Common myeloid progenitor, CD34-positive (primary cell): ENCODE data around the gene RNGTT.
"Not testable (repeated sequence)": the region's sequence is repeated elsewhere in the genome, so short reads cannot be mapped to it uniquely, and the experiment has no call there.

Source experiments
- CTCF ChIA-PET: fragments of 350-600 bp; sonication (Branson Sonifier 250); formaldehyde crosslinking; loops from one replicate; lab custom pipeline; 2021; ENCODE audit warnings: antibody characterized with exemption; lab: Charles Lee
- POLR2A ChIA-PET: fragments of 350-600 bp; sonication (Branson Sonifier 250); formaldehyde crosslinking; loops from one replicate; lab custom pipeline; 2021; ENCODE audit warnings: antibody characterized with exemption; lab: Charles Lee
- DNase-seq, 3 donors: peaks; one replicate each; pipeline versions ENCODE4 v3.0.0 to v3.0.0-alpha.2; 2013
- H3K27ac ChIP-seq, 2 experiments: 1 replicate in 1 of 2; 2 replicates in 1 of 2; pipeline ENCODE4 v1.7.0; 2013; ENCODE audit warnings: inconsistent platforms in 2 of 2, low read length in 2 of 2, mild to moderate bottlenecking in 2 of 2, low read depth in 1 of 2, moderate library complexity in 1 of 2; ENCODE audit not compliant: severe bottlenecking in 2 of 2, insufficient read depth in 1 of 2, poor library complexity in 1 of 2
- H3K27me3 ChIP-seq, 5 experiments: replicated peaks in 2 of 5; 1 replicate in 3 of 5; 2 replicates in 2 of 5; pipeline versions ENCODE4 v1.6.1 to v1.7.0; 2013; ENCODE audit warnings: low read length in 4 of 5, mild to moderate bottlenecking in 2 of 5, moderate library complexity in 2 of 5, inconsistent platforms in 1 of 5; ENCODE audit not compliant: insufficient read depth in 5 of 5, control insufficient read depth in 4 of 5
- H3K36me3 ChIP-seq, 4 experiments: 1 replicate in 2 of 4; 2 replicates in 2 of 4; pipeline versions ENCODE4 v1.6.1 to v1.7.0; 2013; ENCODE audit warnings: low read length in 3 of 4, control low read depth in 1 of 4, mild to moderate bottlenecking in 1 of 4; ENCODE audit not compliant: control insufficient read depth in 4 of 4, insufficient read depth in 4 of 4
- H3K4me1 ChIP-seq, 4 experiments: 1 replicate in 3 of 4; 2 replicates in 1 of 4; pipeline versions ENCODE4 v1.6.1 to v1.7.1; 2013; ENCODE audit warnings: low read length in 3 of 4, mild to moderate bottlenecking in 3 of 4, control low read depth in 1 of 4, inconsistent platforms in 1 of 4, moderate library complexity in 1 of 4; ENCODE audit not compliant: control insufficient read depth in 4 of 4, insufficient read depth in 4 of 4; ENCODE audit errors: control extremely low read depth in 1 of 4
- H3K4me3 ChIP-seq, 7 experiments: 1 replicate in 4 of 7; 2 replicates in 3 of 7; pipeline versions ENCODE4 v1.5.1 to v1.7.0; 2013; ENCODE audit warnings: mild to moderate bottlenecking in 7 of 7, low read length in 6 of 7, moderate library complexity in 6 of 7, inconsistent platforms in 2 of 7, low read depth in 2 of 7, control low read depth in 1 of 7; ENCODE audit not compliant: insufficient read depth in 4 of 7, control insufficient read depth in 1 of 7; ENCODE audit errors: extremely low read depth in 1 of 7
- H3K9me3 ChIP-seq, 5 experiments: 1 replicate in 4 of 5; 2 replicates in 1 of 5; pipeline versions ENCODE4 v1.6.1 to v1.7.1; 2013; ENCODE audit warnings: low read length in 4 of 5, mild to moderate bottlenecking in 2 of 5, inconsistent platforms in 1 of 5, low read depth in 1 of 5, moderate library complexity in 1 of 5; ENCODE audit not compliant: control insufficient read depth in 4 of 5, insufficient read depth in 2 of 5; ENCODE audit errors: control extremely low read depth in 1 of 5
- WGBS: methylation state at CpG from one replicate; pipeline ENCODE4 v1.1.5; 2013; ENCODE audit not compliant: insufficient coverage; 5-methylcytosine and 5-hydroxymethylcytosine counted together

RNGTT gene

DNA sequence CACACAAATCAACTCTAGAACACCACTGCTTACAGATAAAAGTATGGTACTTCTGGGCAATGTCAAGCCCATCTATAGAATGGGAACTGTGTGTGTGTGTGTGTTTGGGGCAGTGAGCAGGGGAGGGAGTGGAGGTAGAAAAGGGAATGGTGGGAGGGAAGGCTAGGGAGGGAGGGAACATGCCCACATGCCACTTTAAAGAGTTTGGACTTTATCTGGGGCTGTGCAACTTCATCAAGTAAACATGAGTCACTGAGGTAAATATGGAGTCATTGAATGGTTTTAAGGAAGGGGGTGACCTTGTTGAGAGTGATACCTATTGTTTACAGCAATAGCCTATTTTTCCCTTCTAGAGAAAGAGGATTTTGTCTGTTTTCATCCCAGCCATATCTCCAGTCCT is 22.5 kb upstream of the RNGTT start:
- Histone ChIP-seq H3K4me3 (no peak overlapping the region), H3K27me3 (no peaks in the 10 kb centered on the region), H3K36me3 (no peaks in the 10 kb centered on the region), H3K27ac (no peak overlapping the region), H3K4me1 (peaks cover 0 to 3% (median 1%) of the 10 kb centered on the region in 4 experiments), H3K9me3 (no peaks in the 10 kb centered on the region)
- DNase-seq, result no peak
- POLR2A ChIA-PET, result no interaction called here
- CTCF ChIA-PET, result no interaction called here

DNA sequence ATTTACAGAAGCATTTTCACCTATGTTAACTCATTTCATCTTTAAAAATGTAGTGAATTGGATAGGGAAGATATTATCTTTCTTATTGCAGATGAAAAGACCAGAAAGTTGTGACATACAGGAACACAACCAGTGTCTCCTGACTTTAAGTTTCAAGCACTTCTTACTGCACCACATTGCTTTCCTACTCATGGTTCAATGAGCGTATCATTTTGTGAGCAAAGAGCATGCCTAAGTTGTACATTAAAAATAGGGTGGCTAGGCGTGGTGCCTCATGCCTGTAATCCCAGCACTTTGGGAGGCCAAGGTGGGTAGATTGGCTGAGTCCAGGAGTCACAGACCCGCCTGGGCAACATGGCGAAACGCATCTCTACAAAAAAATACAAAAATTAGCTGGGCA is 21.2 kb upstream of the RNGTT start:
- POLR2A ChIA-PET, result interaction anchor here (2.3 kb wide), 1 partner anchor 99 kb away, joined by 7 read pairs; no protein-coding TSS in a partner anchor
- Histone ChIP-seq H3K9me3 (no peaks in the 10 kb centered on the region), H3K27me3 (no peaks in the 10 kb centered on the region), H3K4me1 (peaks cover 0 to 3% (median 1%) of the 10 kb centered on the region in 4 experiments), H3K36me3 (no peaks in the 10 kb centered on the region), H3K4me3 (no peak overlapping the region), H3K27ac (no peak overlapping the region)
- CTCF ChIA-PET, result interaction anchor here (1.2 to 3.6 kb wide), 11 partner anchors 10 to 256 kb away, joined by 3 to 50 read pairs (median 17); partner anchors contain the start of genes PM20D2 and PNRC1
- 85% methylated on average over 2 of the region's 5 CpGs for whole genome bisulfite sequencing
- DNase-seq, result no peak

DNA sequence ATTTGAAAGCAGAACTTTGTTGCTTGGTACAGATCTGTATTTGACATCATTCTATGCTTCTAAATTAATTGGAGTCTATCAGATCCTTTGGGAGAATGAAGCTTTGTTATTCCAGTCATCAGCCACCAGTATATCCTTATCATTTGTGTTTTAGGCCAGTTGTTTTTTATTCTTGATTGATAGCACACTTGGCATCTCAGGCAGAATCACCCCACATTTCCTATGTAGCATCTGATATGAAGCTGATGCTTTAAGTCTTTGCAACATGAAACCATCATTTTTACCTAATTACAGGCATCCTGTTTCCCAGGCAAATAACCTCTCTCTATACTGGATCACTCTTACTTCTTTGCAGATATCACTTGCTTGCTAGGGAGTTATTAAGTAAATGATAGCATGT is 20.7 kb upstream of the RNGTT start:
- ChIA-PET POLR2A (interaction anchor here (2.3 kb wide), 1 partner anchor 99 kb away, joined by 7 read pairs; no protein-coding TSS in a partner anchor), CTCF (interaction anchor here (0.8 to 3.6 kb wide), 24 partner anchors 10 to 396 kb away, joined by 3 to 50 read pairs (median 6); partner anchors contain the start of genes PM20D2 and PNRC1)
- peaks cover 0 to 3% (median 1%) of the 10 kb centered on the region in 4 experiments for H3K4me1 ChIP-seq
- no peak overlapping the region for H3K27ac ChIP-seq
- no peak for DNase-seq
- H3K9me3 ChIP-seq, result no peaks in the 10 kb centered on the region
- no peak overlapping the region for H3K4me3 ChIP-seq
- H3K36me3 ChIP-seq, result no peaks in the 10 kb centered on the region
- H3K27me3 ChIP-seq, result no peaks in the 10 kb centered on the region

DNA sequence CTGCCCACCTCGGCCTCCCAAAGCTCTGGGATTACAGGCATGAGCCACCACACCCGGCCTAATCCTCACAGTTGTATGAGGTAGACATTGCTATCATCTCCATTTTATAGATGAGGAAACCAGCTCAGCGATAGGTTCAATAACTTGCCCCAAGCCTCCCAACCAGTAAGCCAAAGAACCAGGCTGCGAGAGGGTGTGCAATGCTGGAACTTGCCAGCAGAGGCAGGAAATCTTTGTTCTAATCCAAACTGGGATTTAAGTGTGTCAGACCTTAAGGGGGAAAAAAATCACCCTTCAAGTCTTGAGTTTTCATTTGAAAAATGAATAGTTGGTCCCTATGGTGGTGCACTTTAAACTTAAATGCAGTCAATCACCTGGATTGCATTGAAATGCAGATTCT is 20.1 kb upstream of the RNGTT start:
- Histone ChIP-seq H3K9me3 (no peaks in the 10 kb centered on the region), H3K27me3 (no peaks in the 10 kb centered on the region), H3K27ac (no peak overlapping the region), H3K36me3 (no peaks in the 10 kb centered on the region), H3K4me1 (peaks cover 0 to 3% (median 1%) of the 10 kb centered on the region in 4 experiments), H3K4me3 (no peak overlapping the region)
- ChIA-PET POLR2A (interaction anchor here (2.3 kb wide), 1 partner anchor 100 kb away, joined by 7 read pairs; no protein-coding TSS in a partner anchor), CTCF (interaction anchor here (0.7 to 3.6 kb wide), 39 partner anchors 8 to 449 kb away, joined by 3 to 50 read pairs (median 4); partner anchors contain the start of genes ANKRD6, PM20D2, PNRC1 and SRSF12)
- 67% methylated on average over 3 of the region's 4 CpGs for WGBS
- DNase-seq, result peak; percentile 38 to 60 (median 60)

DNA sequence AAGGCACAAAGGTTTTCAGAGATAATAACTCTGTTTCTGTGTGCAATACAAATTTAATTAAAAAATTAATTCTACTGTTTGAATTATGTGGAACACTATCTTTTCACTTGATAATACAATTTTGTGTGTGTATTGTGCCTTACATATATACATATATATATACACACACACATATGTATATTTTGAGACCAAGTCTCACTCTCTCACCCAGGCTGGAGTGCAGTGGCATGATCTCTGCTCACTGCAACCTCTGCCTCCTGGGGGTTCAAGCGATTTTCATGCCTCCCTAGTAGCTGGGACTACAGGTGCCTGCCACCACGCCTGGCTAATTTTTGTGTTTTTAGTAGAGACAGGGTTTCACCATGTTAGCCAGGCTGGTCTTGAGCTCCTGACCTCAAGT is 19.7 kb upstream of the RNGTT start:
- H3K4me3 ChIP-seq, result peak overlapping the region in 1 of 7 experiments; percentile 14
- not testable (repeated sequence) for DNase-seq, H3K27ac ChIP-seq, H3K27me3 ChIP-seq, H3K36me3 ChIP-seq, H3K9me3 ChIP-seq, H3K4me1 ChIP-seq
- ChIA-PET POLR2A (interaction anchor here (0.9 to 2.3 kb wide), 3 partner anchors 97 to 257 kb away, joined by 3 to 7 read pairs (median 6); partner anchors contain the start of gene PNRC1), CTCF (interaction anchor here (0.7 to 3.6 kb wide), 44 partner anchors 8 to 449 kb away, joined by 3 to 50 read pairs (median 4); partner anchors contain the start of genes ANKRD6, PM20D2, PNRC1 and SRSF12)
- 100% methylated on average over 1 of the region's 2 CpGs for WGBS

DNA sequence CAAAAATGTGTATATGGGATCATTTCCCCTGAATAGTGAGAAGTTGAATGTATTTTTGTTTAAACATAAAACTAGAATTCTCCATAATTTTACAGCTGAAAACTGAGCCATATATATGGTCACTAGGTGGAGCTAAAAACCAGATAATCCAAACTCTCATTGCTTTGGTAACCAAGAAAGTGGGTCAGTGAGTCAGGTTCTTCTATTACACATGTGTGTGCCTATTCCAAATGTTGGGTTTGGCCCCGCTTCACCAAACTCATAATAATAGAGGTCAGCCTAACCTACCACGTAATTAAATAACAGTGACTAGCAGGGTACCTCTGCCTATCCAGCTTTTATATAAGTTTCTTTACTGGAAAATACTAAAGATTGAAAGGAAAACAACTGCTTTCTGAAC is 19.3 kb upstream of the RNGTT start:
- no peaks in the 10 kb centered on the region for H3K27me3 ChIP-seq
- H3K4me1 ChIP-seq, result peaks cover 0 to 3% (median 1%) of the 10 kb centered on the region in 4 experiments
- H3K4me3 ChIP-seq, result peak overlapping the region in 1 of 7 experiments; percentile 14
- ChIA-PET CTCF (interaction anchor here (0.6 to 3.6 kb wide), 43 partner anchors 9 to 450 kb away, joined by 3 to 50 read pairs (median 5); partner anchors contain the start of genes ANKRD6, PM20D2, PNRC1 and SRSF12), POLR2A (interaction anchor here (0.8 to 2.3 kb wide), 4 partner anchors 97 to 257 kb away, joined by 3 to 7 read pairs (median 4); partner anchors contain the start of gene PNRC1)
- DNase-seq, result peak; percentile 69 to 83 (median 77)
- no peaks in the 10 kb centered on the region for H3K9me3 ChIP-seq
- H3K36me3 ChIP-seq, result no peaks in the 10 kb centered on the region
- WGBS, result 14% methylated on average over 1 of the region's 2 CpGs
- H3K27ac ChIP-seq, result no peak overlapping the region

DNA sequence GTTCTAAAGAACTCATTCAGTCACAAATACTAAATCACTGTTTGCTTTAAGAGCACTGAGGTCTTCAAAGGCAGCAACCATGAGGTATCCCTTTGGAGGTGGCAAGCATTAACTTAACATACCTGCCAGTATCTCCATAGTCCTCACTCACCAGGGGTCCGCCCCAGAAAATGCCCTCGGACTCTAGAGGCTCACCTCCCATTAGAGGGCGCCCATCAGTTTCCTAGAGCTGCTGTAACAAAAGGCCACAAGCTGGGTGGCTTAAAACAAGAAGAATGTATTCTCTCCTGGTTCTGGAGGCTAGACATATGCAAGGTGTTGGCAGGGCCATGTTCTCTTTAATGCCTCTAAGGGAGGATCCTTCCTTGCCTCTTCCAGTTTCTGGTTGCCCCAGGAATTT is 12.0 kb upstream of the RNGTT start:
- Histone ChIP-seq H3K4me3 (no peak overlapping the region), H3K9me3 (peaks cover 0 to 3% (median 0%) of the 10 kb centered on the region in 5 experiments), H3K4me1 (no peaks in the 10 kb centered on the region), H3K27me3 (no peaks in the 10 kb centered on the region), H3K36me3 (no peaks in the 10 kb centered on the region), H3K27ac (no peak overlapping the region)
- CTCF ChIA-PET, result no interaction called here
- 90% methylated on average over 3 of the region's 3 CpGs for WGBS
- POLR2A ChIA-PET, result no interaction called here
- DNase-seq, result no peak
